SK-N-MC (cell line): ENCODE data around the gene GRPR.

ENCODE experiments used
- EZH2 ChIP-seq: fragments of 200-600 bp; sonication (generic); IDR thresholded peaks from one replicate; pipeline ENCODE4 v1.6.1; 2017; ENCODE audit warnings: antibody characterized with exemption
- POLR2AphosphoS5 ChIP-seq: IDR thresholded peaks from 2 replicates; pipeline ENCODE4 v1.6.1; 2012; ENCODE audit warnings: mild to moderate bottlenecking, low read depth, low read length, borderline replicate concordance

- TF ChIP-seq EZH2 (no peak), POLR2AphosphoS5 (no peak)
These were observed 32.3 kb downstream of the GRPR start for GRCh38 chrX:16155581-16156096.
